HG03039 (cell line): ENCODE data around the gene ZNF287.
A peak's percentile ranks its signal among the peaks of the same experiment; 100 is the strongest.
"Not testable (repeated sequence)": the region's sequence is repeated elsewhere in the genome, so short reads cannot be mapped to it uniquely, and the experiment has no call there.

ENCODE experiments used
- ATAC-seq: cut with Tn5 transposase; IDR thresholded peaks from one replicate; pipeline ENCODE4 v1.9.1; 2021; ENCODE audit warnings: mild to moderate bottlenecking, moderate library complexity; ENCODE audit not compliant: unreplicated experiment

The ZNF287 gene

DNA sequence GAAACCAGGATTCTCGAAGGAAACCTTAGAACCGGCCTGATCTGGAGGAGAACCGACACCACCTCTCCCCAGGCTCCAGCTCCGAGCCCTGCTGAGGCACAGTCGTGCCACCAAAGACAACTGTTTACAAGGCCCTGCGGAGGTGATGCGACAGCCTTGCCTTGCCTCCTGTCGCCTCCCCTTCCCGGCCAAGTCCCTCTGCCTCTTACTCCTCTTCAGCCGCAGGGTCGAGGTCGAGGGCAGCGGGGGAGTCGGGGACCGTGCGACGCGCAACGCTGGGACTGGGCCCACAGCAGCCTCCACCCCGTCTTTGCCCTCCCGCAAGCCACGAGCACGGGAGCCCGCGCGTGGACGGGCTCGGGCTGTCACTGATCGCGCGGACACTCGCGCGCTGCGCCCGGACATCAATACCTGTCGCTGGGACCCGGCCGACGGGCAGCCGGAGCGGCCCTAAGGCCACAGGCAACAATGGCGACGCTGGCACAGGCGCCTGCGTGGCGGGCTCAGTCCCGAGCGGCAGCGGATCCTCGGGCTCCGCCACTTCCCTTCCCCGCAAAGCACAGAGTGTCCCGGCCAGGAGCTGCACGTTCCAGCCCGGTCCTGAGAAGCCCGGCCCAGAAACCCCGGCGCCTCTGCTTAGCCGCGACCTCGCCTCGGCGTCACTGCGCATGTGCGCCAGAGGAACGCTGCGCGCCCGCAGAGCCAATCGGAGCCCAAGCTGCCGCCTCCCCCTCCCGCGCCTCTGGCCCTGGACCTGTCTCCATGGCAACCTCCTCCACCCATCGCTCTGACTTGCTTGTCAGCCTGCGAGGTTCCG is at the start of gene ZNF287:
Gene ZNF287 (minus strand): TSS at position 664 of the 817 bp plus-strand sequence. CDS start 1,473 bp downstream, outside the sequence.
- peak; percentile 77 for ATAC-seq

DNA sequence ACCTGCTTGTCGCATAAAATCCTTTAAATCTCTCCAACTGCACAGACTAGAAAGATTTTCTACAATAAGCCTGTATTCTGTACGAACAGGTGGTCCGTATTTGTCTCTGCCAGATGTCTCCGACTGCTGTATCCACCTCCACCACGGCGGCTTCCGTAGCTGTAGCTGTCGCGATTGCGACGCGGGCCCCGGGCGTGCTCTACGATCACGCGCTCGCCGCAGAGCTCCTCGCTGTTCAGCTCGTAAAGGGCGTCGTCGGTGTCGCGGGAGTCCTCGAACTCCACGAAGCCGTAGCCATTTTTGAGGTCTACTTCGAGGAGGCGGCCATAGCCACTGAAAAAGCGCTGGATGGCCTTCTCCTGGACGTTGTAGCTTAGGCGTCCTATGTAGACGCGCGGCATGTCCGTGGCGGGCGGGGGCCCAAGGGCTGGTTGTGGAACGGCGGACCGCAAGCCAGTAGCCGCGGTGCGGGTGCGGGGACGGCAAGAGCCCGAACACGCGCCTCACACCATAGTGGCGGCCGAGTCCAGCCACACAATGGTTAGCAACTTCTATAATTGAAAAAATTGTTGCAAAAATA is 48.6 kb upstream of the ZNF287 start:
- no peak for ATAC-seq

- ATAC-seq = no peak
These were observed 30.5 kb upstream of the ZNF287 start for GRCh38 chr17:16599537-16599936.

GRCh38 chr17:16593356-16594102 is 24.5 kb upstream of the ZNF287 start:
- ATAC-seq = no peak

DNA sequence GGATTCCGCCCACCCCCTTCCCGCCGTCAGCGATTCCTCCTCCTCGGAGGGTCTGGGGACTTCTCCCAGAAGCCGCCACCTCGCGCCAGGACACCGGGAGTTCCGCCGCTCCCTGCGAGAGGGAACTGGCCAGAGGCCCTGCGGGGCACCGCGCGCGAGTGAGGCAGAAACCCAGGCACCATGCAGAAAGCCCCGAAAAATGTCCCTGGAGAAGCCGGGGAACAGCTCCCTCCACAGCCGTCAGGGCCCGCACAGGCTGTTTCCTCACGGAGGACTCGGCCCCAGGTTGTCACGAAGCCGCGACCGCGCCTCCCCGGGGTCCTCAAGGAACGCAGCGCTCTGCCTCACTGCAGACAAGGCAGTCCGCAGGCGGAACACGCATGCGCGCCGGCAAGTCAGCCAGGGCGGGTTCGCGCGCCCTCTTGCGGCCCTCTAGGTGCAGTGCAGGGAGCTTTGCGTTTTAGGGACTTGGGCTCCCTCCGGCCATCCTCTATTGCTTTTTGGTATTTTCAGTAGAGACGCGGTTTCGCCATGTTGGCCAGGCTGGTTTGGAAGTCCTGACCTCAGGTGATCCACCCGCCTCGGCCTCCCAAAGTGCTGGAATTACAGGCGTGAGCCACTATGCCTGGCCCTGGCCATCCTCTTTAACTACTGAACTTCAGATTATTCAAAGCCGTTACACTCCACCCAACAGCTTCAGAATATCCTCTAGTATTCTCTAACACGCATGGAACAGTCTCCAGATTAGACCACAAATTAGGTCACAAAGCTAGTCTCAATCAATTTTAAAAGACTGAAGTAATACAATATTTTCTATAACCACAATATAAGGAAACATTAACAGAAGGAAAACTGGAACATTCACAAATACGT is 20.3 kb upstream of the ZNF287 start:
- ATAC-seq = no peak

DNA sequence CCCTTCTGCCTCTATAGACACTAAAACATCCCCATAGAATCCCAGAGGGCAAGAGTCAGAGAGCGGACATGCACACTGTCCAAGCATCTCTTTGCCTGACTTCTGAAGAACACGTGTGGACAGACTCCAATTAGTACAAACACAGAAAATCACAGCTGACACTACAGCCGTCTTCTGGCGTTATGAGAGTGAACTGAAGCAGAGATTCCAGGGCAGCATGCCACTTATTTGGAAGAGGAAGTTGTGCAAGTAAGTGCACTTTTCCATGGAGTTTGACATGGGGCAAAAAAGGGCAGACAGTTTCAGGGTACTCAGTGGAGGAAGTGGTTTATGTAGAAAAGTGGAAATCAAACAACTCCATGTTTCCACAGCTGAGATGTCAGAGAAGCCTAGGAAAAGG is 16.8 kb upstream of the ZNF287 start:
- no peak for ATAC-seq

DNA sequence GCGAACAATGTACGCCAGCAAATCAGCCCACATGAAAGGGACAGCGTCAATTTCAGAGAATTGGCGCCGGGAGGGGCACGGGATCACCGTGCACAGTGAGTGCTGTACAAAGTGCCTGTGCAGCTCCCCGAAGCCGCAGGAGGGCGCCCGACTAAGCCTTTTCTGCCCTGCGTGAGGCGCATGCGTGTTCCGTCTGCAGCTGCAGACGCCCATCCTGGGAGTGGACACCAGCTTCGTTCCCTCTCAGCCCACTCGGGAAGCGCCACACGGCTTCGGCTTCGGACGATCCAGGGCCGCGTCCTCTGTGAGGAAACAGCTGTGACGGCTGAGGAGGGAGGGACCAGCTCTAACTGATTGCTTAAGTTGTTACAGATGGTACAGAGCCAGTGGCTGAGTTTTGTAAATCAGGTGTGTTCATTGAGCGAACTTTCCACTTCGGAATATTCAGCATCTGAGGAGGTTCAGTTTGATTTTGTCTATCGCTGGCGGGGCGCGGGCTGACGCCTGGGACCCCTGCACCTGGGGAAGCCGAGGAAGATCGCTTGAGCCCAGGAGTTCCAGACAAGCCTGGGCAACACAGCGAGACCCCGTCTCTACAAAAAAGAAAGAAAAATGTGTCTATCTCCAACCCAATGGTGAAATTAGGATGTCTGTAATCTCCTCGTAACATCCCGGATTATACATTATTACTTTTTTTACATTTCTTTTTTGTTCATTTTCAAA is 15.4 kb upstream of the ZNF287 start:
- ATAC-seq = no peak

- ATAC-seq = no peak
These were observed 14.8 kb upstream of the ZNF287 start for GRCh38 chr17:16583781-16584180.

- no peak for ATAC-seq
These were observed 4.5 kb upstream of the ZNF287 start for GRCh38 chr17:16573466-16573865.

DNA sequence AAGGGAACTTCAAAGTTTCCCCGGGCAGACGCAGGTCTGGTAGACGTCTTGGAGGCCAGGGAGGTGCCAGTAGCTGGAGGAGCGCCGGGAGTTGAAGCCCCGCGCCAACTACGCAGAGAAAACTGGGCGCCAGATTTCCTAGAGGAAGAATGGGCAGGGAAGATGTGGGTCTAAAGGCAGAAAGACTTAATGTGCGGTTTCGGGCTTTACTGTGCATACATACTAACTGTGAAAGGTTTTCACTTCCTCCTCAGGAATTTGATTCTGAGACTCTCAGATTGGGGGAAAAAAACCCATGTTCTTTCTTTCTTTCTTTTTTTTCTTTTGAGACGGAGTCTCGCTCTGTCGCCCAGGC is 331 bp upstream of the ZNF287 start:
- peak; percentile 29 for ATAC-seq

- ATAC-seq = no peak
These were observed 16.4 kb downstream of the ZNF287 start for GRCh38 chr17:16552637-16553045.

- ATAC-seq = no peak
These were observed 16.9 kb downstream of the ZNF287 start for GRCh38 chr17:16551878-16552636.

- ATAC-seq = no peak
These were observed 31.9 kb downstream of the ZNF287 start for GRCh38 chr17:16537130-16537458.

DNA sequence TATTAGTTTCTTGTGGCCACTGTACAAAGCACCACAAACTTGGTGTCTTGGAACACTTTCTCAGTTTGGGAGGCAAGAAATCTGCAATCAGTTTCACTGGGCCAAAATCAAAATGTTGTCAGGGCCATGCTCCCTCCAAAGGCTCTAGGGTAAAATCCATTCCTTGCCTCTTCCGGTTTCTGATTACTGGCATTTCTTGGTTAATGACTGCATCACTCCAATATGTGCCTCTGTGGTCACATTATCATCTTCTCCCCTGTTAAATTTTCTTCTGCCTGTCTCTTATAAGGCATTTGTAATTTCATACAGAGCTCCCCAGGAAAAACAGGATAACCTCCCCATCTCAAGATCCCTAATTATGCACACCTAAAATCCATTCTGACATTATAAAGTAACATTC is 34.8 kb downstream of the ZNF287 start:
- no peak for ATAC-seq

DNA sequence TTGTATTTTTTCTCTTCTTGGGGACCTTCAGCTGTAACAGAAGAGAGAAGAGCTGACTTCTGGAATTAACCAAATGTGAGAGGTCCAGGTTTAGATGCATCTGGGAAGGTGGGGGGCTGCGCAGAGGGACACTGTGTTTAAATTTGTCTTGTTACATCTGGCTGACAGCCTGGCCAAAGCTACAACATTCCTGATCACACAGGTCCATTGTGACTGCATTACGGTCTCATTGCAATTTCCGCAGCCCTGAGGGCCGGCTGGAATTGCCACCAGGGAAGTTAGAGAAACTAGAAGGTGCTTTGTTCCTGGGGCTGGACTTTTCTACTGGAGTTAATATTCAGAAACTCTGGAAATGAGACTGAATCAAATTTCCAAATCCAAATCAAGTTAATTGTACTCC is 39.1 kb downstream of the ZNF287 start:
- ATAC-seq = no peak

GRCh38 chr17:16527298-16527697 is 41.7 kb downstream of the ZNF287 start:
- ATAC-seq = no peak

GRCh38 chr17:16525556-16525955 is 43.4 kb downstream of the ZNF287 start:
- ATAC-seq = not testable (repeated sequence)

DNA sequence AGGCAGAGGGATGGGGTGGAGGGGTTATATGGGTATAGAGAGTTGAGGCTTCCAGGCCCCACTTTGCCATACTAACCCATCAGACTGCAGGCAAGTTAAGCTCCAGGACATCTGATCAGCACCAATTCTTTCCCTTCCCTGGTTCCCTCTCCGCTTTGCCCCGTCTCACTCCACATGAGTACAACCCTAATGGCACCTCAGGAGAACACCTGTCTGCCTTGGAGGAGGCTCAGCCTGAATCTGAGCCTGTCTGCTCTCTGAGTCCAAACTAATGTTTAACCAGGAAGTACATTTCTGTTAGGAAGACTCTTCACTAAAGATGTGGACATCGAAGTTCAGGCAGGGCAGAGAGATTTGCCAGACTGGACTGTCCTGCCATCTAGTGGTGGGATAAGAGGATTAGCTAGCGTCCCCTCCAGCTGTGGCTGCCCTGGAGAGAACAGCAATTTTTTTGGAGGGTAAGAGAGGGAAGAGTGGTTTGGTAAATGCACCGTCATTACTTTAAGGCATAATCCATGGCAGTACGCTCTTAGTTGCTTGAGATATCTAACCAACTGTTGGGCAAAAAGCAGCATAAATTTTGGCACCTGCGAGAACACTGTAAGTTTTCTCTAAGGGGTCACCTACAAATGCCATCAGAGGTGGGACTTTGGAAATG is 47.8 kb downstream of the ZNF287 start:
- ATAC-seq = peak; percentile 56

- no peak for ATAC-seq
These were observed 50.0 kb downstream of the ZNF287 start for GRCh38 chr17:16519021-16519420.
